Stomach (tissue), 4 donors: ENCODE data around the gene MMUT.

Experiments
- POLR2AphosphoS5 ChIP-seq, 3 donors: sonication (generic); formaldehyde crosslinking; IDR thresholded peaks; one replicate each; pipeline ENCODE4 v1.6.1; 2016; ENCODE audit warnings: antibody characterized with exemption in 3 of 3
- TF ChIP-seq, protein P1 (sequence below), 7 experiments: fragments of 450-650 bp in 4 of 7; fragments of 200-600 bp in 3 of 7; sonication (generic) in 3 of 7; IDR thresholded peaks; one replicate each; pipeline ENCODE4 v1.5.1; 2016 to 2019; ENCODE audit warnings: antibody characterized with exemption in 7 of 7, control low read depth in 2 of 7, mild to moderate bottlenecking in 1 of 7

GRCh38 chr6:49468042-49468441, 5.0 kb upstream of the MMUT start:
- no peak for TF ChIP-seq POLR2AphosphoS5 (IDR thresholded peaks at IDR 0.05)
- TF ChIP-seq, protein P1, sequence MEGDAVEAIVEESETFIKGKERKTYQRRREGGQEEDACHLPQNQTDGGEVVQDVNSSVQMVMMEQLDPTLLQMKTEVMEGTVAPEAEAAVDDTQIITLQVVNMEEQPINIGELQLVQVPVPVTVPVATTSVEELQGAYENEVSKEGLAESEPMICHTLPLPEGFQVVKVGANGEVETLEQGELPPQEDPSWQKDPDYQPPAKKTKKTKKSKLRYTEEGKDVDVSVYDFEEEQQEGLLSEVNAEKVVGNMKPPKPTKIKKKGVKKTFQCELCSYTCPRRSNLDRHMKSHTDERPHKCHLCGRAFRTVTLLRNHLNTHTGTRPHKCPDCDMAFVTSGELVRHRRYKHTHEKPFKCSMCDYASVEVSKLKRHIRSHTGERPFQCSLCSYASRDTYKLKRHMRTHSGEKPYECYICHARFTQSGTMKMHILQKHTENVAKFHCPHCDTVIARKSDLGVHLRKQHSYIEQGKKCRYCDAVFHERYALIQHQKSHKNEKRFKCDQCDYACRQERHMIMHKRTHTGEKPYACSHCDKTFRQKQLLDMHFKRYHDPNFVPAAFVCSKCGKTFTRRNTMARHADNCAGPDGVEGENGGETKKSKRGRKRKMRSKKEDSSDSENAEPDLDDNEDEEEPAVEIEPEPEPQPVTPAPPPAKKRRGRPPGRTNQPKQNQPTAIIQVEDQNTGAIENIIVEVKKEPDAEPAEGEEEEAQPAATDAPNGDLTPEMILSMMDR (IDR thresholded peaks at IDR 0.05): no peak
